ENCODE measurements around the gene PRICKLE4. TPM values are rescaled to one million over a fixed set of nuclear protein-coding genes. Genes with fewer than 3 reads are reported as not detected.

PRICKLE4 gene
- total RNA-seq, 1 experiment from 2014 or later = 1.5 TPM

GRCh38 chr6:41755895-41756294, 24.7 kb upstream of the PRICKLE4 start:
- H3K9me3 Mint-ChIP-seq = no peaks in the 10 kb centered on the region
- CTCF ChIA-PET = interaction anchor here (0.7 to 1.2 kb wide), 3 partner anchors 8 to 31 kb away, joined by 3 read pairs; no protein-coding TSS in a partner anchor
- peaks cover 3% of the 10 kb centered on the region; the same call in 1 of the 2 replicates for H3K27me3 Mint-ChIP-seq (ENCODE audit: low read depth)
- no peak for TF ChIP-seq SOX15 (CRISPR knock-in tag; IDR thresholded peaks at IDR 0.05)
- TF ChIP-seq JAZF1 (CRISPR knock-in tag; IDR thresholded peaks at IDR 0.05) = no peak
- H3K27ac Mint-ChIP-seq = no peak overlapping the region
- no peaks in the 10 kb centered on the region for H3K36me3 Mint-ChIP-seq
- peaks cover 6% of the 10 kb centered on the region for H3K4me1 Mint-ChIP-seq
- no peak for DNase-seq (ENCODE audit: low spot score)
- H3K4me3 Mint-ChIP-seq = no peak overlapping the region
- POLR2A ChIA-PET = no interaction called here
- no peak for ATAC-seq

- POLR2A ChIA-PET = no interaction called here
These were observed 24.2 kb upstream of the PRICKLE4 start for GRCh38 chr6:41756354-41756753.

GRCh38 chr6:41757271-41757670, 23.3 kb upstream of the PRICKLE4 start:
- DNase-seq (ENCODE audit: low spot score) (no peak), ATAC-seq (no peak)
- Mint-ChIP-seq H3K4me3 (no peak overlapping the region), H3K36me3 (no peaks in the 10 kb centered on the region), H3K4me1 (peaks cover 6% of the 10 kb centered on the region), H3K9me3 (no peaks in the 10 kb centered on the region), H3K27me3 (ENCODE audit: low read depth) (peaks cover 3% of the 10 kb centered on the region; the same call in 1 of the 2 replicates), H3K27ac (no peak overlapping the region)
- CTCF ChIA-PET = interaction anchor here (1.5 kb wide), 1 partner anchor 22 kb away, joined by 4 read pairs; the partner anchor contains the start of gene TFEB
- POLR2A ChIA-PET = no interaction called here
- no peak for TF ChIP-seq FOXP4 (CRISPR knock-in tag; IDR thresholded peaks at IDR 0.05)
- no peak for TF ChIP-seq EMX1 (CRISPR knock-in tag; IDR thresholded peaks at IDR 0.05)
- no peak for TF ChIP-seq ZNF396 (CRISPR knock-in tag; IDR thresholded peaks at IDR 0.05; ENCODE audit: borderline replicate concordance)
- no peak for TF ChIP-seq ELF4 (CRISPR knock-in tag; IDR thresholded peaks at IDR 0.05; ENCODE audit: low read depth)
- TF ChIP-seq ZBTB43 (CRISPR knock-in tag; IDR thresholded peaks at IDR 0.05) = no peak
- TF ChIP-seq NR3C1 (CRISPR knock-in tag; conservative IDR thresholded peaks at IDR 0.05; ENCODE audit: low read depth) = no peak
- no peak for TF ChIP-seq ESRRA (CRISPR knock-in tag; IDR thresholded peaks at IDR 0.05; ENCODE audit: borderline replicate concordance)
- TF ChIP-seq CDX4 (CRISPR knock-in tag; IDR thresholded peaks at IDR 0.05; ENCODE audit: borderline replicate concordance) = no peak
- no peak for TF ChIP-seq ZNF138 (CRISPR knock-in tag; conservative IDR thresholded peaks at IDR 0.05)
- TF ChIP-seq, protein P1, sequence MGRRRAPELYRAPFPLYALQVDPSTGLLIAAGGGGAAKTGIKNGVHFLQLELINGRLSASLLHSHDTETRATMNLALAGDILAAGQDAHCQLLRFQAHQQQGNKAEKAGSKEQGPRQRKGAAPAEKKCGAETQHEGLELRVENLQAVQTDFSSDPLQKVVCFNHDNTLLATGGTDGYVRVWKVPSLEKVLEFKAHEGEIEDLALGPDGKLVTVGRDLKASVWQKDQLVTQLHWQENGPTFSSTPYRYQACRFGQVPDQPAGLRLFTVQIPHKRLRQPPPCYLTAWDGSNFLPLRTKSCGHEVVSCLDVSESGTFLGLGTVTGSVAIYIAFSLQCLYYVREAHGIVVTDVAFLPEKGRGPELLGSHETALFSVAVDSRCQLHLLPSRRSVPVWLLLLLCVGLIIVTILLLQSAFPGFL (CRISPR knock-in tag; IDR thresholded peaks at IDR 0.05; ENCODE audit: borderline replicate concordance) = no peak
- TF ChIP-seq IRF1 (CRISPR knock-in tag; IDR thresholded peaks at IDR 0.05) = no peak
- no peak for TF ChIP-seq ZNF121 (CRISPR knock-in tag; IDR thresholded peaks at IDR 0.05)
- TF ChIP-seq RELA (CRISPR knock-in tag; IDR thresholded peaks at IDR 0.05; ENCODE audit: borderline replicate concordance) = no peak
- TF ChIP-seq USF2 (CRISPR knock-in tag; IDR thresholded peaks at IDR 0.05) = no peak

More at GRCh38 chr6:41756354-41756753, 24.2 kb upstream of the PRICKLE4 start:
- H3K27ac Mint-ChIP-seq = no peak overlapping the region
- CTCF ChIA-PET = interaction anchor here (0.7 to 1.2 kb wide), 3 partner anchors 9 to 31 kb away, joined by 3 read pairs; no protein-coding TSS in a partner anchor
- H3K36me3 Mint-ChIP-seq = no peaks in the 10 kb centered on the region
- TF ChIP-seq ZMAT4 (CRISPR knock-in tag; IDR thresholded peaks at IDR 0.05) = no peak
- TF ChIP-seq, protein P2, sequence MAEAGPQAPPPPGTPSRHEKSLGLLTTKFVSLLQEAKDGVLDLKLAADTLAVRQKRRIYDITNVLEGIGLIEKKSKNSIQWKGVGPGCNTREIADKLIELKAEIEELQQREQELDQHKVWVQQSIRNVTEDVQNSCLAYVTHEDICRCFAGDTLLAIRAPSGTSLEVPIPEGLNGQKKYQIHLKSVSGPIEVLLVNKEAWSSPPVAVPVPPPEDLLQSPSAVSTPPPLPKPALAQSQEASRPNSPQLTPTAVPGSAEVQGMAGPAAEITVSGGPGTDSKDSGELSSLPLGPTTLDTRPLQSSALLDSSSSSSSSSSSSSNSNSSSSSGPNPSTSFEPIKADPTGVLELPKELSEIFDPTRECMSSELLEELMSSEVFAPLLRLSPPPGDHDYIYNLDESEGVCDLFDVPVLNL (CRISPR knock-in tag; IDR thresholded peaks at IDR 0.05; ENCODE audit: borderline replicate concordance, low read depth) = no peak
- no peak for TF ChIP-seq NFATC4 (CRISPR knock-in tag; IDR thresholded peaks at IDR 0.05)
- TF ChIP-seq SMAD3 (CRISPR knock-in tag; IDR thresholded peaks at IDR 0.05; ENCODE audit: borderline replicate concordance) = no peak
- no peak for TF ChIP-seq RELA (CRISPR knock-in tag; IDR thresholded peaks at IDR 0.05; ENCODE audit: borderline replicate concordance)
- TF ChIP-seq ZNF423 (CRISPR knock-in tag; IDR thresholded peaks at IDR 0.05) = no peak
- no peak for TF ChIP-seq HMGA2 (CRISPR knock-in tag; IDR thresholded peaks at IDR 0.05)
- TF ChIP-seq ETV6 (CRISPR knock-in tag; IDR thresholded peaks at IDR 0.05) = no peak
- no peak for TF ChIP-seq TCF7 (CRISPR knock-in tag; IDR thresholded peaks at IDR 0.05; ENCODE audit: low read depth)
- no peak for TF ChIP-seq ZNF263 (CRISPR knock-in tag; IDR thresholded peaks at IDR 0.05; ENCODE audit: low read depth)
- peaks cover 6% of the 10 kb centered on the region for H3K4me1 Mint-ChIP-seq
- no peak for DNase-seq (ENCODE audit: low spot score)
- no peak for ATAC-seq
- H3K27me3 Mint-ChIP-seq (ENCODE audit: low read depth) = peaks cover 3% of the 10 kb centered on the region; the same call in 1 of the 2 replicates
- no peak overlapping the region for H3K4me3 Mint-ChIP-seq
- H3K9me3 Mint-ChIP-seq = no peaks in the 10 kb centered on the region
